Brain microvascular endothelial cell (primary cell): ENCODE measurements around the gene LRRC4C.

Source experiments
- DNase-seq: peaks from one replicate; pipeline ENCODE4 v3.0.0-alpha.2; 2020
- H3K27ac ChIP-seq: fragments of 250-450 bp; sonication (Bioruptor Pico); 2 replicates; pipeline ENCODE4 v1.5.1; 2020; ENCODE audit warnings: mild to moderate bottlenecking, moderate library complexity
- H3K27me3 ChIP-seq: fragments of 250-450 bp; sonication (Bioruptor Pico); replicated peaks from 2 replicates; pipeline ENCODE4 v1.5.1; 2020; ENCODE audit warnings: mild to moderate bottlenecking
- H3K36me3 ChIP-seq: fragments of 250-450 bp; sonication (Bioruptor Pico); replicated peaks from 2 replicates; pipeline ENCODE4 v1.5.1; 2020; ENCODE audit warnings: mild to moderate bottlenecking
- H3K4me3 ChIP-seq: 2 replicates; pipeline ENCODE4 v1.5.1; 2011; ENCODE audit warnings: low read depth, mild to moderate bottlenecking, control low read depth, low read length, moderate library complexity
- CTCF ChIP-seq: IDR thresholded peaks from 2 replicates; pipeline ENCODE4 v1.5.1; 2011; ENCODE audit warnings: low read depth, mild to moderate bottlenecking, moderate library complexity, low read length, control low read depth, inconsistent platforms; ENCODE audit errors: missing control alignments
- in situ Hi-C: cut with HindIII; loops from 2 replicates; pipeline ENCODE4 v1.10.0; 2017; ENCODE audit warnings: low sequenced_read_pairs, low pct_ligation_motif_present

The LRRC4C gene

GRCh38 chr11:41458154-41458553 is 1.3 kb downstream of the LRRC4C start:
- in situ Hi-C loops: no loop called here
- H3K27ac ChIP-seq: no peak overlapping the region
- TF ChIP-seq CTCF: no peak
- no peaks in the 10 kb centered on the region for H3K36me3 ChIP-seq
- H3K4me3 ChIP-seq: no peak overlapping the region
- H3K27me3 ChIP-seq: peaks cover 3% of the 10 kb centered on the region
- no peak for DNase-seq

GRCh38 chr11:41457216-41458014 is 2.0 kb downstream of the LRRC4C start:
- no peaks in the 10 kb centered on the region for H3K36me3 ChIP-seq
- no peak overlapping the region for H3K4me3 ChIP-seq
- H3K27me3 ChIP-seq: peaks cover 3% of the 10 kb centered on the region
- no peak for TF ChIP-seq CTCF
- DNase-seq: no peak
- in situ Hi-C loops: no loop called here
- no peak overlapping the region for H3K27ac ChIP-seq

- H3K36me3 ChIP-seq: no peaks in the 10 kb centered on the region
- no peak for TF ChIP-seq CTCF
- in situ Hi-C loops: no loop called here
- H3K4me3 ChIP-seq: no peak overlapping the region
- H3K27me3 ChIP-seq: peaks cover 3% of the 10 kb centered on the region
- H3K27ac ChIP-seq: no peak overlapping the region
- DNase-seq: no peak
Measured at GRCh38 chr11:41456269-41456668, 3.2 kb downstream of the LRRC4C start.

- in situ Hi-C loops: no loop called here
- H3K27ac ChIP-seq: no peak overlapping the region
- no peaks in the 10 kb centered on the region for H3K36me3 ChIP-seq
- no peak overlapping the region for H3K4me3 ChIP-seq
- no peak for DNase-seq
- TF ChIP-seq CTCF: no peak
- H3K27me3 ChIP-seq: no peaks in the 10 kb centered on the region
Measured at GRCh38 chr11:41451011-41451410, 8.4 kb downstream of the LRRC4C start.

- no peaks in the 10 kb centered on the region for H3K36me3 ChIP-seq
- no peak for TF ChIP-seq CTCF
- in situ Hi-C loops: no loop called here
- H3K27me3 ChIP-seq: no peaks in the 10 kb centered on the region
- no peak overlapping the region for H3K27ac ChIP-seq
- DNase-seq: no peak
- no peak overlapping the region for H3K4me3 ChIP-seq
Measured at GRCh38 chr11:41449483-41450050, 9.9 kb downstream of the LRRC4C start.
